B cell (primary cell): ENCODE measurements around the gene DRD3. TPM values are rescaled to one million over a fixed set of nuclear protein-coding genes. Genes with fewer than 3 reads are reported as not detected.

Source experiments
- ATAC-seq: fragments of 200-7000 bp; cut with Tn5 transposase; one replicate; pipeline ENCODE4 v1.10.0; 2021; ENCODE audit warnings: low read depth, mild to moderate bottlenecking, moderate number of reproducible peaks, moderate library complexity
- CTCF ChIA-PET: fragments of 350-600 bp; sonication (Branson Sonifier 250); formaldehyde crosslinking; loops from one replicate; lab custom pipeline; 2021; ENCODE audit warnings: antibody characterized with exemption, inconsistent platforms; lab: Charles Lee
- POLR2A ChIA-PET: fragments of 350-600 bp; sonication (Branson Sonifier 250); formaldehyde crosslinking; loops from one replicate; lab custom pipeline; 2021; ENCODE audit warnings: antibody characterized with exemption; lab: Charles Lee
- DNase-seq: peaks from one replicate; pipeline ENCODE4 v3.0.0; 2013
- H2AFZ ChIP-seq: 2 replicates; pipeline ENCODE4 v1.6.1; 2012; ENCODE audit warnings: mild to moderate bottlenecking, low read depth, low read length; ENCODE audit not compliant: insufficient read depth, poor library complexity, severe bottlenecking
- H3K27ac ChIP-seq, 2 donors: 1 replicate in 1 of 2; 2 replicates in 1 of 2; pipeline ENCODE4 v1.5.1; 2012 to 2013; ENCODE audit warnings: low read length in 2 of 2, mild to moderate bottlenecking in 2 of 2, moderate library complexity in 1 of 2
- H3K27me3 ChIP-seq, 4 experiments: fragments of 200-600 bp in 1 of 4; sonication (generic) in 1 of 4; replicated peaks in 1 of 4; 1 replicate in 2 of 4; 2 replicates in 2 of 4; pipeline versions ENCODE4 v1.6.1 to v1.7.0; 2013 to 2016; ENCODE audit warnings: low read length in 3 of 4, mild to moderate bottlenecking in 2 of 4, mixed read lengths in 1 of 4, moderate library complexity in 1 of 4; ENCODE audit not compliant: insufficient read depth in 4 of 4, control insufficient read depth in 3 of 4; ENCODE audit errors: control extremely low read depth in 1 of 4
- H3K36me3 ChIP-seq, 2 experiments: replicated peaks in 1 of 2; 1 replicate in 1 of 2; 2 replicates in 1 of 2; pipeline versions ENCODE4 v1.6.1 to v1.7.1; 2013; ENCODE audit warnings: low read length in 1 of 2; ENCODE audit not compliant: insufficient read depth in 2 of 2, control insufficient read depth in 1 of 2; ENCODE audit errors: control extremely low read depth in 1 of 2, extremely low read depth in 1 of 2
- H3K4me1 ChIP-seq, 2 donors: fragments of 200-600 bp in 1 of 2; sonication (generic) in 1 of 2; 1 replicate in 1 of 2; 2 replicates in 1 of 2; pipeline versions ENCODE4 v1.5.1 to v1.6.1; 2013 to 2017; ENCODE audit warnings: low read length in 2 of 2; ENCODE audit not compliant: control insufficient read depth in 2 of 2, insufficient read depth in 2 of 2
- H3K4me2 ChIP-seq: replicated peaks from 2 replicates; pipeline ENCODE3; 2012; ENCODE audit warnings: mild to moderate bottlenecking, low read depth, low read length; ENCODE audit not compliant: poor library complexity, severe bottlenecking
- H3K4me3 ChIP-seq, 5 experiments: fragments of 200-600 bp in 1 of 5; sonication (generic) in 1 of 5; 1 replicate in 3 of 5; 2 replicates in 2 of 5; pipeline versions ENCODE4 v1.5.1 to v1.7.0; 2011 to 2016; ENCODE audit warnings: low read length in 4 of 5, mild to moderate bottlenecking in 4 of 5, low read depth in 2 of 5, control low read depth in 1 of 5, moderate library complexity in 1 of 5; ENCODE audit not compliant: insufficient read depth in 1 of 5; ENCODE audit errors: control extremely low read depth in 1 of 5, extremely low read depth in 1 of 5
- H3K79me2 ChIP-seq: fragments of 200-600 bp; sonication (generic); one replicate; pipeline ENCODE4 v1.6.0; 2016; ENCODE audit warnings: low read length; ENCODE audit not compliant: control insufficient read depth, insufficient read depth
- H3K9ac ChIP-seq: fragments of 200-600 bp; sonication (generic); 2 replicates; pipeline ENCODE4 v1.6.1; 2017; ENCODE audit warnings: mild to moderate bottlenecking, low read length, moderate library complexity
- H3K9me3 ChIP-seq, 3 donors: one replicate each; pipeline versions ENCODE4 v1.6.1 to v1.7.1; 2013; ENCODE audit warnings: low read length in 2 of 3; ENCODE audit not compliant: control insufficient read depth in 2 of 3, insufficient read depth in 1 of 3; ENCODE audit errors: control extremely low read depth in 1 of 3
- H4K20me1 ChIP-seq: 2 replicates; pipeline ENCODE4 v1.6.0; 2012; ENCODE audit warnings: mild to moderate bottlenecking, low read length; ENCODE audit not compliant: insufficient read depth, control insufficient read depth, poor library complexity, severe bottlenecking
- H3K27ac Mint-ChIP-seq: one replicate; pipeline ENCODE4 v1.8.0; 2021; ENCODE audit warnings: mixed read lengths
- H3K27me3 Mint-ChIP-seq: one replicate; pipeline ENCODE4 v1.8.0; 2021; ENCODE audit warnings: mixed read lengths
- H3K4me1 Mint-ChIP-seq: one replicate; pipeline ENCODE4 v1.8.0; 2021; ENCODE audit warnings: mixed read lengths
- H3K4me3 Mint-ChIP-seq: one replicate; pipeline ENCODE4 v1.8.0; 2021; ENCODE audit warnings: mixed read lengths
- H3K9me3 Mint-ChIP-seq: one replicate; pipeline ENCODE4 v1.8.0; 2022; ENCODE audit warnings: mixed read lengths; ENCODE audit not compliant: insufficient read depth
- EZH2 ChIP-seq: IDR thresholded peaks from 2 replicates; pipeline ENCODE4 v1.6.1; 2012; ENCODE audit warnings: borderline replicate concordance, low read depth, mild to moderate bottlenecking, moderate library complexity, low read length; ENCODE audit not compliant: insufficient read depth, poor library complexity, severe bottlenecking
- WGBS: methylation state at CpG from one replicate; pipeline ENCODE4 v1.1.5; 2013; ENCODE audit warnings: missing lambda C conversion rate; ENCODE audit not compliant: insufficient coverage; 5-methylcytosine and 5-hydroxymethylcytosine counted together
- intact Hi-C: fragments of 100-400 bp; cut with micrococcal nuclease; formaldehyde crosslinking; loops from one replicate; pipeline ENCODE4 v1.10.0; 2022
- polyA plus RNA-seq: library from polyadenylated mRNA; depleted of rRNA; stranded (reverse); fragments of >200 nt; gene quantifications from 2 replicates; pipeline ENCODE4 v1.2.3, GENCODE V29; 2012
- total RNA-seq, 2 donors: library from RNA; stranded (reverse); fragments of 120-200 nt in 1 of 2; gene quantifications; 1 replicate in 1 of 2; 2 replicates in 1 of 2; pipeline versions ENCODE4 v1.2.3 to v1.2.4, GENCODE V29; 2013 to 2022
- TF ChIP-seq, protein P1 (sequence below): fragments of 200-600 bp; IDR thresholded peaks from one replicate; pipeline ENCODE4 v1.8.0; 2022; ENCODE audit warnings: antibody characterized with exemption, mild to moderate bottlenecking

DRD3 gene
- total and polyA plus RNA-seq, 2 donors (not counting 1 experiment from before 2014, with no cell fraction given) = not detected

DNA sequence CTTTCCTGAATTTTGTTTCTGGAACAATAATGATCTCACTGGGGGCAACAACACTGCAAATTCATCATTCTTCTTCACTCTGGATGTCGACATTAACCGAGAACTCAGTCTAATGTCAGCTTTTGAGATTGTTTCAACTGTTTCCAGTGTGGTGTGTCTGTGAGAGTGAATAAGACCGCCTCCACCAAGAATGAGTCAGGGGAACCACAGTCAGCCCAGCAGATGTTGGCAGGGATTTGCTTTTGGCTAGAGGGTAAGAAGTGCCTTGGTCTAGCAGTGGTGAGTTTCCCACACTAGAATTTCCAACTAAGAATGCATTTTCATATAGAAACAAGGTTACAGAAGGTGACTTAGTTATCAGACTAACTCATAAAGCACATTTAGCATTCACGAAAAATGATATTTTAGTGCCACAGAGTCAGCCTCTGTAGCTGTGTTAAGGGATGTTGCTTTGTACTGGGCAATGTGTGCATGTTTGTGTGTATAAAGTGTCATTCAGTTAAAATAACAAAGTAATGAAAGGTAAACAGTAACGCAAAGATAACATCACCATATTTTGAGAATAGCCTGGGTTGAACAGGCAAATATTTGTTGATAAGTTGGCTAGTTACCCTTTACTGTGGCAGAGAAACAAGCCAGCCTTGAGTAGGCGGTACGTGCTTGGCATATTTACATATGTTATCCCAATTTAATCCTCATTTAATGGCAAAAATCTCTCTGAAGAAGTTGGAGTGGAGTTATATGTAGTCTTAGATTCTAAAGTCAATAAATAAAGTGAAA lies 33.8 kb downstream of the DRD3 start:
- H3K27me3 Mint-ChIP-seq = no peaks in the 10 kb centered on the region
- DNase-seq (no peak), ATAC-seq (no peak)
- Histone ChIP-seq H3K9me3 (no peaks in the 10 kb centered on the region), H3K9ac (no peak overlapping the region), H2AFZ (no peak overlapping the region), H3K4me2 (no peak overlapping the region), H4K20me1 (no peaks in the 10 kb centered on the region), H3K36me3 (no peaks in the 10 kb centered on the region), H3K79me2 (no peaks in the 10 kb centered on the region), H3K27me3 (no peaks in the 10 kb centered on the region), H3K4me3 (no peak overlapping the region), H3K27ac (no peak overlapping the region), H3K4me1 (no peaks in the 10 kb centered on the region)
- CTCF ChIA-PET = interaction anchor here (1.2 to 1.5 kb wide), 2 partner anchors 10 to 19 kb away, joined by 3 read pairs; no protein-coding TSS in a partner anchor
- no peak overlapping the region for H3K4me3 Mint-ChIP-seq
- 40% methylated on average over 1 of the region's 7 CpGs for WGBS
- no peaks in the 10 kb centered on the region for H3K4me1 Mint-ChIP-seq
- no peak for TF ChIP-seq EZH2
- TF ChIP-seq, protein P1, sequence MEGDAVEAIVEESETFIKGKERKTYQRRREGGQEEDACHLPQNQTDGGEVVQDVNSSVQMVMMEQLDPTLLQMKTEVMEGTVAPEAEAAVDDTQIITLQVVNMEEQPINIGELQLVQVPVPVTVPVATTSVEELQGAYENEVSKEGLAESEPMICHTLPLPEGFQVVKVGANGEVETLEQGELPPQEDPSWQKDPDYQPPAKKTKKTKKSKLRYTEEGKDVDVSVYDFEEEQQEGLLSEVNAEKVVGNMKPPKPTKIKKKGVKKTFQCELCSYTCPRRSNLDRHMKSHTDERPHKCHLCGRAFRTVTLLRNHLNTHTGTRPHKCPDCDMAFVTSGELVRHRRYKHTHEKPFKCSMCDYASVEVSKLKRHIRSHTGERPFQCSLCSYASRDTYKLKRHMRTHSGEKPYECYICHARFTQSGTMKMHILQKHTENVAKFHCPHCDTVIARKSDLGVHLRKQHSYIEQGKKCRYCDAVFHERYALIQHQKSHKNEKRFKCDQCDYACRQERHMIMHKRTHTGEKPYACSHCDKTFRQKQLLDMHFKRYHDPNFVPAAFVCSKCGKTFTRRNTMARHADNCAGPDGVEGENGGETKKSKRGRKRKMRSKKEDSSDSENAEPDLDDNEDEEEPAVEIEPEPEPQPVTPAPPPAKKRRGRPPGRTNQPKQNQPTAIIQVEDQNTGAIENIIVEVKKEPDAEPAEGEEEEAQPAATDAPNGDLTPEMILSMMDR = no peak
- no peak overlapping the region for H3K27ac Mint-ChIP-seq
- no peaks in the 10 kb centered on the region for H3K9me3 Mint-ChIP-seq
- POLR2A ChIA-PET = no interaction called here
- intact Hi-C loops = no loop called here

DNA sequence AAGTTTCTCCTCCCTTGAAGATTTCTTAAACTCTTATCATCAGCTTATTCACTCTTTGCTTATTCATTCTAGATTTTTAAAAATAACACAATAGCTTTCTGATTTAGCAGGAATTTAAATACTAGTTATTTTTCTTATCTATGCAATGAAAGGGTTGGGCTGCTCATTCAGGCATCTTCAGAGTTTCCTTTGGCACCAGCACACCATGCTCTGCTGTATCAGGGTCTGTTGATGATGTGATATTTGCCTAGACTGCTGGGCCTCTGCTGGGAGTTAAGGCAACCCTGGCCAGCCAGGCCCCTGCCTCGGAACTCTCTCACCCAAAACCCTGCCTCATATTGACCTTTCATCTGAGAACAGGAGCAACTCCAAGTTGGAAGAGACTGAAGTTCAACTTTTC lies 35.0 kb downstream of the DRD3 start:
- ChIA-PET CTCF (interaction anchor here (0.8 to 1.5 kb wide), 3 partner anchors 11 to 17 kb away, joined by 3 read pairs; no protein-coding TSS in a partner anchor), POLR2A (no interaction called here)
- no peaks in the 10 kb centered on the region for H3K27me3 Mint-ChIP-seq
- Histone ChIP-seq H3K4me3 (no peak overlapping the region), H3K4me2 (no peak overlapping the region), H3K27me3 (no peaks in the 10 kb centered on the region), H3K9ac (no peak overlapping the region), H3K4me1 (no peaks in the 10 kb centered on the region), H3K27ac (no peak overlapping the region), H3K36me3 (no peaks in the 10 kb centered on the region), H4K20me1 (no peaks in the 10 kb centered on the region), H3K9me3 (no peaks in the 10 kb centered on the region), H3K79me2 (no peaks in the 10 kb centered on the region), H2AFZ (no peak overlapping the region)
- no peaks in the 10 kb centered on the region for H3K9me3 Mint-ChIP-seq
- no CpG with 5 or more reads among the region's 1 CpG for WGBS
- TF ChIP-seq EZH2 = no peak
- TF ChIP-seq, protein P1 = no peak
- ATAC-seq = no peak
- no peak for DNase-seq
- no peaks in the 10 kb centered on the region for H3K4me1 Mint-ChIP-seq
- H3K27ac Mint-ChIP-seq = no peak overlapping the region
- H3K4me3 Mint-ChIP-seq = no peak overlapping the region
- intact Hi-C loops = no loop called here
